GM20000 (cell line): ENCODE measurements around the gene NOL4L.

ENCODE experiments used
- DNase-seq: peaks from one replicate; pipeline ENCODE4 v3.0.0; 2012; ENCODE audit warnings: low spot score
- TF ChIP-seq, protein P1 (sequence below): IDR thresholded peaks from 2 replicates; pipeline ENCODE4 v1.5.1; 2012; ENCODE audit warnings: mild to moderate bottlenecking, control low read depth; ENCODE audit errors: extremely low read depth, missing control alignments

NOL4L gene

DNA sequence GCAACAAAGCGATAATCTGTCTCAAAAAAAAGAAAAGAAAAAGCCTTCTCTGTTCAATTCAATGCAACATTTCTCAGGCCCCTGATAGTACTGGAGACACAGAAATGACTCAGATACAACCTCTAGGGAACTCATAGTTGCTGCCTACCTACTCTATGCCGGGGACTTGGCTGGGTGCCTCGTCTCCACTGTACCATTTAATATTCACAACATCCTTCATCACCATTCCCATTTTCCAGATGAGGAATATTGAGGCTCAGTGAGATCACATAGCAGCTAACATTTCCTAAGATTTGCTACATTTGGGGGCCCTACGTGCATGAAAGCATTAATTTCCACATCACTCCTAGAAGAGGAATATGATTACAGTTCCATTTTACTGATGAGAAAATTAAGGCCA, 7.5 kb downstream of the NOL4L start:
- TF ChIP-seq, protein P1, sequence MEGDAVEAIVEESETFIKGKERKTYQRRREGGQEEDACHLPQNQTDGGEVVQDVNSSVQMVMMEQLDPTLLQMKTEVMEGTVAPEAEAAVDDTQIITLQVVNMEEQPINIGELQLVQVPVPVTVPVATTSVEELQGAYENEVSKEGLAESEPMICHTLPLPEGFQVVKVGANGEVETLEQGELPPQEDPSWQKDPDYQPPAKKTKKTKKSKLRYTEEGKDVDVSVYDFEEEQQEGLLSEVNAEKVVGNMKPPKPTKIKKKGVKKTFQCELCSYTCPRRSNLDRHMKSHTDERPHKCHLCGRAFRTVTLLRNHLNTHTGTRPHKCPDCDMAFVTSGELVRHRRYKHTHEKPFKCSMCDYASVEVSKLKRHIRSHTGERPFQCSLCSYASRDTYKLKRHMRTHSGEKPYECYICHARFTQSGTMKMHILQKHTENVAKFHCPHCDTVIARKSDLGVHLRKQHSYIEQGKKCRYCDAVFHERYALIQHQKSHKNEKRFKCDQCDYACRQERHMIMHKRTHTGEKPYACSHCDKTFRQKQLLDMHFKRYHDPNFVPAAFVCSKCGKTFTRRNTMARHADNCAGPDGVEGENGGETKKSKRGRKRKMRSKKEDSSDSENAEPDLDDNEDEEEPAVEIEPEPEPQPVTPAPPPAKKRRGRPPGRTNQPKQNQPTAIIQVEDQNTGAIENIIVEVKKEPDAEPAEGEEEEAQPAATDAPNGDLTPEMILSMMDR = no peak
- no peak for DNase-seq

DNA sequence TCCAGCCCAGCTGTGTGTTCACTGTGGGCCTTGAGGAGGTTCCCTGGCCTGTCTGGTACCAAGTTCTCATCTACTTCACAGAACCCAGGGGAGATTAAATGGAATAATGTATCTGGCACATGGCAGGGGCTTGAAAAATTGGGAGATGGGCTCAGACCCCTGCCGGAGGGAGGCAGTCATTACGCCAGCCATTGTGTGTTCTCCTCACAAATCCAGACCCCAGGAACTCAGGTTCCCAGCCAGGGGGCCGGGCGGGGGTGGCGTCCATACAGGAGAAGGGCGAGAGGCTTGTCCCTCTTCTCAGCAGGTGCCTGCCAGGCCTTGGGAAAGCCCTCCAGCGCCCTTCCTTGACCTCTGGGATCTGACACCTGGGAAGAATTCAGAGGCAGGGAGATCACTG, 8.1 kb downstream of the NOL4L start:
- TF ChIP-seq, protein P1 = no peak
- no peak for DNase-seq

DNA sequence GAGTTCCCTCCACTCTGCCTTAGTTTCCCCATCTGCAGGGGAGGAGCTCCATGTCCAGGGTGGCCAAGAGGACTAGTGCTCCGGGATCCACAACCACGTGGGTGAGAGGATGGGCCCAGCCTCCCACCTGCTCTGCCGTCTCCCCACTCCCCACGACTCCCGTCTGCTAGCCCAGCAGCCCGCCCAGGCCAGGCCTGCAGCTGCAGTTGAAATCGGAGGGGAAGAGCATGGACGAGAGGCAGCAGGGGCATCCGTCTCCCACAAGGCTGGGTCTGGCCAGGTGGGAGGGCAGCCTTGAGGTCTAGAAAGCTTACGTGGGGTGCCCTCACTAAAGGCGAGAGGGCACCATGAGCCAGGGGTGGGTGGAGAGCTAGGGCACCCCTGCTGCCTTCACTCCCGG, 8.6 kb downstream of the NOL4L start:
- TF ChIP-seq, protein P1 = no peak
- no peak for DNase-seq

DNA sequence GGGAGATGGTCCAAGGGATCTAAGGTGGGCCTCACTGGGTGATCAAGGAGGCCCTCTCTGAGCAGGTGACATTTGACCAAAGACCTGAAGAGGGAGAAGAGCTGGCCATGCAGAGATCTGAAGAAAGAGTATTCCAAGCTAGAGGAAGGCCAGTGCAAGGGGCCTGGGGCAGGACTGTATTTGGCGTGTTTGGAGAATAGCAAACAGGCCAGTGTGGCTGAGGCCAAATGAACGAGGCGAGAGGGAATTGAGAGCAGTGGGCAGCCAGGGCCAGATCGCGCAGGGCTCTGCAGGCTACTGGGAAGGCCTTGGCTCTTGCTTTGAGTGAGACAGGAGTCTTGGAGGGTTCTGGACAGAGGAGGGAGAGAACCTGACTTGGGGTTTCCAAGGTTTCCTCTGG, 9.3 kb downstream of the NOL4L start:
- DNase-seq = no peak
- TF ChIP-seq, protein P1 = no peak

DNA sequence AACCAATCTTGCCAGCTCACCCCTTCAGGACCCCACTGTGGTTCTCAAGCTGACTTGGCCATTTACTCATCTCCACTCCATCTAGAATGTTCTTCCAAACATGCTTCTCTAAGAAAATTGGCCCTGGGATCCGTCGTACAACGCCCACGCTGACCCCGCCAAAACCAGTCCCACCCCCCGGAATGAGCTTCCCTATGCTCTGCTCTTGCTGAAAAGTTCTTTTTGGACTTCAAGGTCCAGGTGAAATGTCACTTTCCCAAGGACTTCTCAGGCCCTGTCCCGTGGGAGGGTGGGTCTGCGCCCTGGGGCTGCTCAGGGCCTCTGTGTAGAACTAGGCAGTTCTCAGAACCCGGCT, 9.9 kb downstream of the NOL4L start:
- TF ChIP-seq, protein P1 = no peak

DNA sequence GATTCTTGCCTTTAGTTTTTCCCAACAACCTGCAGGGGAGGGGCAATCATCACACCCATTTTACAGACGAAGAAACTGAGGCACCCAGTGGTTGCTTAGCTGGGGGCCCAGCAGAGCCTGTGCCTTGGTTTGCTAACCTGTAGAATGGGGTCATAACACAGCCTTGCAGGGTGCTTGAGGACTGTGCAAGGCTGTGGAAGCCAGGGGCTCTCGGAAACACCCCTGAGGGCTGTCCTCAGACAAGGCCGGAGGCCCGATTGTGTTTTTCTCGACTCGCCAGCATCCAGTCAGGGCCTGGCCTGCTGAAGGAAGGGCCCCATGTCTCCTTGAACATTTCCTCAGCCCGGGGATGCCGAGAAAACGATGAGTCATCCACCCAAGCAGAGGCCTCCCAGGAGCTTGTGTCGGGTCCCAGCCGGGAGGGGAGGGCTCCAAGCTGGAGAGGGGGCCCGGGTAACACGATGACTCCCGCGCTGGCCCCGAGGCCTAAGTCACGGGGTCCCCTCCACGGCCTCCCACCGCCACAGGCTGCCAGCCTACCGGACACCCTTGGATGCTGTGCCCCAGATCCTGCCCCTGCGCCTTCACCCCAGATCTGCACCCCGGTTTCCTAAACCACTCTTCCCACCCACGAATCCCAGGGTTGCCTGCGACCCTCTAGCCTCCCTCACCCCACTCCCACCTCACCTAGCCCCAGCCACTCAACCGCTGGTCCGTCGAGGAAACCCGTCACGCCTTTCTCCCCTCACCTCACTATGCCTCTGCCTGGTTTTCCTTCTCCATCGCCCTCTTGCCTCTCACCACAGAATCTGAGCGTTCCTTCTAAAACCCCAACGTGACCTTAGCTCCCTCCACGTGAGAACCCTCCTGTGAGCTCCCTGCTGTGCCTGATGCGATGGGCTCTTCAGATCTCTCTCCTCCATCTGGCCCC, 10.6 kb downstream of the NOL4L start:
- TF ChIP-seq, protein P1 = no peak
- DNase-seq = no peak

More for the DNA sequence above, 9.9 kb downstream of the NOL4L start:
- no peak for DNase-seq

DNA sequence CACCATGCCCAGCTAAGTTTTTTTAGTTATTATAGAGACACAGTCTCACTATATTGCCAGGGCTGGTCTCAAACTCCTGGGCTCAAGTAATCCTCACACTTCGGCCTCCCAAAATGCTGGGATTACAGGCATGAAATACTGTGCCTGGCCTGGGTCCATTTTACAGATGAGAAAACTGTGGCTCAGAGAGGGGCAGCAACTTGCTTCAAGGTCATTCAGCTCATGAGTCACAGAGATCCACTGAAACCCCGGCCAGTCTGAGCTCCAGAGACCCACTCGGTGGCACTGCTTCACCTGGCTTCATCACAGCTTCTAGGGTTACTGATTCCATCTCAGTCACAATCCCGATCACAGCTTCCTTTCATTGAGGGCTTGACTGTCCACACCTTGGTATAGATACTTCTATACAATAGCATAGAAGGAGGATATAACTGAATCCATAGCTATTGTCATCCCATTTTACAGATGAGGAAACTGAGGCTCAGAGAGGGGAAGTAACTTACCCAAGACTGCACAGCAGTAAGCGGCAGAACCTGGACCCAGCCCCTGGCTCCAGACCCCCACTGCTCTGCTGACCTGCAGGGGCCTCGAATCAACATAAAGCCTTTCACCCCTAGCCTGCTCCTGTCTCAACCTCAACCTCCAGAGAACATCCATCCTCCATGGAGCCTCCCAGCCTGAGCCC, 11.8 kb downstream of the NOL4L start:
- TF ChIP-seq, protein P1 = no peak
- no peak for DNase-seq
